Right atrium auricular region (tissue), 2 donors: ENCODE data around the gene DUS1L. TPM values are rescaled to one million over a fixed set of nuclear protein-coding genes. Genes with fewer than 3 reads are reported as not detected.

Source experiments
- DNase-seq: peaks from one replicate; pipeline ENCODE4 v3.0.0-alpha.2; 2019; ENCODE audit warnings: low spot score
- H3K27ac ChIP-seq, 2 donors: fragments of 200-600 bp; sonication (generic); 1 replicate in 1 of 2; 2 replicates in 1 of 2; pipeline ENCODE4 v1.5.1; 2016 to 2019
- H3K27me3 ChIP-seq, 2 donors: fragments of 200-600 bp; sonication (generic); one replicate each; pipeline versions ENCODE4 v1.5.1 to v1.6.0; 2017 to 2019
- H3K36me3 ChIP-seq: fragments of 200-600 bp; sonication (generic); one replicate; pipeline ENCODE4 v1.5.1; 2016
- H3K4me1 ChIP-seq, 2 donors: fragments of 200-600 bp; sonication (generic); one replicate each; pipeline versions ENCODE4 v1.5.1 to v1.6.0; 2017 to 2019
- H3K4me3 ChIP-seq, 2 donors: fragments of 200-600 bp; sonication (generic); 1 replicate in 1 of 2; 2 replicates in 1 of 2; pipeline ENCODE4 v1.5.1; 2017 to 2019; ENCODE audit warnings: mild to moderate bottlenecking in 1 of 2, moderate library complexity in 1 of 2
- H3K9me3 ChIP-seq, 2 donors: fragments of 200-600 bp; sonication (generic); one replicate each; pipeline ENCODE4 v1.5.1; 2019
- total RNA-seq, 2 donors: library from RNA; depleted of rRNA; stranded (reverse); fragments of >200 nt; gene quantifications; one replicate each; pipeline ENCODE4 v1.1.0, GENCODE V29; 2016
- TF ChIP-seq, protein P1 (sequence below), 2 donors: fragments of 200-600 bp; sonication (generic); IDR thresholded peaks; one replicate each; pipeline ENCODE4 v1.5.1; 2019; ENCODE audit warnings: antibody characterized with exemption in 2 of 2

Gene DUS1L
- total RNA-seq, 2 donors from 2014 or later, result 33.3 to 45.7 TPM

DNA sequence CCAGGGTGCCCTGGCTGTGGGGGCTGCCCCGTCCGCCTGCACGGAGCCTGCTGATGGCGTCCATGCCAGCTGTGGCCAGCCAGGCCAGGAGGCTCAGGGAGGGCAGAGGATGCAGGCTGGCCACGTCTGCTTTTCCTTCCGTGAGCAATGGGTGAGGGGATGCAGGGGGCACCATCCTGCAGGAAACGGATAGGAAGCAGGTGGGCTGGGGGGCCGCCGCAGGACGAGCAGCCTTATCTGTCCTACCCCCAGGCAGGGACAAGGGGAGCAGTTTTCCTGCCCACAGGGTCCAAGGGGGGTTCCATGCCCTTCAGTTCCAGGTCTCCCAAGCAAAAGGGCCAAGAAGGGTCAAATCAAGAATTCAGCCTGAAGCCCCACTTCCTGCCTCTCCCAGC lies 6.8 kb downstream of the DUS1L start:
- Histone ChIP-seq H3K27me3 (no peaks in the 10 kb centered on the region), H3K27ac (no peak overlapping the region), H3K9me3 (no peaks in the 10 kb centered on the region), H3K4me1 (peaks cover 0 to 8% of the 10 kb centered on the region in 2 donors), H3K4me3 (no peak overlapping the region), H3K36me3 (peaks cover 69% of the 10 kb centered on the region)
- no peak for DNase-seq
- TF ChIP-seq, protein P1, sequence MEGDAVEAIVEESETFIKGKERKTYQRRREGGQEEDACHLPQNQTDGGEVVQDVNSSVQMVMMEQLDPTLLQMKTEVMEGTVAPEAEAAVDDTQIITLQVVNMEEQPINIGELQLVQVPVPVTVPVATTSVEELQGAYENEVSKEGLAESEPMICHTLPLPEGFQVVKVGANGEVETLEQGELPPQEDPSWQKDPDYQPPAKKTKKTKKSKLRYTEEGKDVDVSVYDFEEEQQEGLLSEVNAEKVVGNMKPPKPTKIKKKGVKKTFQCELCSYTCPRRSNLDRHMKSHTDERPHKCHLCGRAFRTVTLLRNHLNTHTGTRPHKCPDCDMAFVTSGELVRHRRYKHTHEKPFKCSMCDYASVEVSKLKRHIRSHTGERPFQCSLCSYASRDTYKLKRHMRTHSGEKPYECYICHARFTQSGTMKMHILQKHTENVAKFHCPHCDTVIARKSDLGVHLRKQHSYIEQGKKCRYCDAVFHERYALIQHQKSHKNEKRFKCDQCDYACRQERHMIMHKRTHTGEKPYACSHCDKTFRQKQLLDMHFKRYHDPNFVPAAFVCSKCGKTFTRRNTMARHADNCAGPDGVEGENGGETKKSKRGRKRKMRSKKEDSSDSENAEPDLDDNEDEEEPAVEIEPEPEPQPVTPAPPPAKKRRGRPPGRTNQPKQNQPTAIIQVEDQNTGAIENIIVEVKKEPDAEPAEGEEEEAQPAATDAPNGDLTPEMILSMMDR (IDR thresholded peaks at IDR 0.05), result no peak

DNA sequence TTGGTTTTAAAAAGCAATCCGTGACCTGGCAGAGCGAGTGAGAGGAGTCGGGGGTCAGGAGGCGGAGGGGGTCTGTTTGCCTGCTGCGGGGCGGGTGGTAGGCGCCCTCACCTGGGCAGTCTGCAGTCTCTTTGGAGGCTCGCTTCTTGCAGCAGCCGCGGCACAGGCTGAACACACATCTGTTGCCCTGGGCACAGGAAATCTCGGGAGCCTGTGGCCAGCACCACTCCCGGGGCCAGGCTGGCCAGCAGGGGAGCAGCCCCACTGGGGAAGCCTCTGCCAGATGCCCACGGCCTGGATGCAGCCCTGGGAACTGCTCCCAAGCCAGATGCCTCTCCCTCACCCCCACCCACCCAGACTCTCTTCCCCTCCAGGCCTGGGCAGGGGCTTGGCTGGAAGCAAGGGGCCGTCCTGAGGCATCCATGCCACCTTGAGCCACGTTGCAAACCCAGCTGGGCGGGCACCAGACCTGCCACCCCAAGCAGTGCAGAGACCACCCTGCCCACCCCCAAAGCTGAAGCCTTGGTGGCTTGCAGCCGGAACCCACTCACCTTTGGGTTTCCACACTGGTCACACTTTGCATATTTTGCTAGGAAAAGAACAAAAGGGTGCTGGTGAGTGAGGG lies 7.3 kb downstream of the DUS1L start:
- H3K27ac ChIP-seq, result no peak overlapping the region
- H3K27me3 ChIP-seq, result no peaks in the 10 kb centered on the region
- H3K4me1 ChIP-seq, result peaks cover 0 to 6% of the 10 kb centered on the region in 2 donors
- no peak for DNase-seq
- TF ChIP-seq, protein P1 (IDR thresholded peaks at IDR 0.05), result no peak
- H3K4me3 ChIP-seq, result no peak overlapping the region
- H3K9me3 ChIP-seq, result no peaks in the 10 kb centered on the region
- peaks cover 73% of the 10 kb centered on the region for H3K36me3 ChIP-seq

DNA sequence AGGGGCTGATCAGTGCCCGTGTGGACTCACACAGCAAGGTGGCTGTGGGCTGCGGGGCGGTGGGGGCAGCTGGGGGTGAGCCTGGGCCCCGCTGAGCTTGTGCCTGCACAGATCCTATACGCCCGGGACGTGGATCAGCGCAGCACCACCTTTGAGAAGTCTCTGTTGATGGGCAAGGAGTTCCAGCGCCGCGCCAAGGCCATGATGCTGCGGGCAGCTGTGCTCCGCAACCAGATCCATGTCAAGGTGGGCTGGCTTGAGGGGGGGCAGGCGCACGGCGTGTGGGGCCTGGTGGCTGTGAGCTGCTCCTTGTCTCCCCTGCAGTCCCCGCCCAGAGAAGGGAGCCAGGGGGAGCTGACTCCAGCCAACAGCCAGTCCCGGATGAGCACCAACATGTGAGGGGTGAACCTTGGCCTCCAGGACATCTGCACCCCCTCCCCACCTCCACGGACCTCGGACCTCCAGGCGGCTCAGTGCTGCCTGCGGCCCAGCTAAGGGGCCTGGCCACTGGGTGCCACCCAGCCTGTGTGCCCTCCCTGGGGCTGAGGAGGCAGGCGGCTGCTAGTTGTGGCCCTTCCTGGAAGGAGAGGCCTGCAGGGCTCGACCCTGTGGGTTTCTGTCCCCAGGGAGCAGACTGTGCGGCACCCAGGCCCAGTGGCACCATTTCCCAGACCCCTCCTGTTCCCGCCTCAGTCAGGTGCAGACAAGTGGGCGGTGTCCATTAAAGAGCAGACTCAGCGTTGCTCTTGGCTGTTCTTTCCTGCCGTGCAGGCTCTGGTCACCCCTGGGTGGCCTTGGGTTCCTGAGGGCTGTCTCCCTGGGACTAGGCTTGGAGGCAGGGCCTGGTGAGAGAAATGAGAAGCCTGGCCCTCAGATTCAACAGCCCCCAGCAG lies 8.6 kb downstream of the DUS1L start:
- H3K4me3 ChIP-seq, result no peak overlapping the region
- peaks cover 73% of the 10 kb centered on the region for H3K36me3 ChIP-seq
- no peak for DNase-seq

DNA sequence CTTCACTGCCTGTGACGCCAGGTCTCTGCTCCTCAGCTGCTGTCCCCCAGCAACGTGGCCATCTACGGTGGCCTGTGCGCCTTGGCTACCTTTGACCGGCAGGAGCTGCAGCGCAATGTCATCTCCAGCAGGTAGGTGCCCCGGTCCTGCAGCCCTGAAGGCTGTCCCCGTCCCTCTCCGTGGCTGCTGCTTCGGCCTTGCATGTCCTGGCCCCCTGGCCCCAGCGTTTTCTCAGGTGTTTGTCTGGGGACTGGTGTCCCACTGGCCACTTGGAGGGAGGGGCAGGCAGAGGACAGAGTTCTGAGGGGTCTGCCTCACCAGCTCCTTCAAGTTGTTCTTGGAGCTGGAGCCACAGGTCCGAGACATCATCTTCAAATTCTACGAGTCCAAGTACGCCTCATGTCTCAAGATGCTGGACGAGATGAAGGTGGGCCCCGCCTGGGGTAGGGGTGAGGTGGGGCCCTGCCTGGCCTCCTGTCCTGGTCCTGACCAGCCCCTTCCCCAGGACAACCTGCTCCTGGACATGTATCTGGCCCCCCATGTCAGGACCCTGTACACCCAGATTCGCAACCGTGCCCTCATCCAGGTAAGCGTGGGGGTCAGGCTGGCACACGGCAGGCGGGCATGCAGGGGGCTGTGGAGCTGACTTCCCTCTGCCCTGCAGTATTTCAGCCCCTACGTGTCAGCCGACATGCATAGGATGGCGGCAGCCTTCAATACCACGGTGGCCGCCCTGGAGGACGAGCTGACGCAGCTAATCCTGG lies 9.5 kb downstream of the DUS1L start:
- Histone ChIP-seq H3K4me1 (peaks cover 0 to 17% of the 10 kb centered on the region in 2 donors), H3K27ac (no peak overlapping the region), H3K9me3 (no peaks in the 10 kb centered on the region), H3K36me3 (peaks cover 66% of the 10 kb centered on the region), H3K27me3 (no peaks in the 10 kb centered on the region), H3K4me3 (no peak overlapping the region)
- TF ChIP-seq, protein P1 (IDR thresholded peaks at IDR 0.05), result no peak
- no peak for DNase-seq

More for the DNA sequence above, 8.6 kb downstream of the DUS1L start:
- peaks cover 0 to 16% of the 10 kb centered on the region in 2 donors for H3K4me1 ChIP-seq
- H3K27me3 ChIP-seq, result no peaks in the 10 kb centered on the region
- TF ChIP-seq, protein P1 (IDR thresholded peaks at IDR 0.05), result no peak
- no peak overlapping the region for H3K27ac ChIP-seq
- H3K9me3 ChIP-seq, result no peaks in the 10 kb centered on the region

DNA sequence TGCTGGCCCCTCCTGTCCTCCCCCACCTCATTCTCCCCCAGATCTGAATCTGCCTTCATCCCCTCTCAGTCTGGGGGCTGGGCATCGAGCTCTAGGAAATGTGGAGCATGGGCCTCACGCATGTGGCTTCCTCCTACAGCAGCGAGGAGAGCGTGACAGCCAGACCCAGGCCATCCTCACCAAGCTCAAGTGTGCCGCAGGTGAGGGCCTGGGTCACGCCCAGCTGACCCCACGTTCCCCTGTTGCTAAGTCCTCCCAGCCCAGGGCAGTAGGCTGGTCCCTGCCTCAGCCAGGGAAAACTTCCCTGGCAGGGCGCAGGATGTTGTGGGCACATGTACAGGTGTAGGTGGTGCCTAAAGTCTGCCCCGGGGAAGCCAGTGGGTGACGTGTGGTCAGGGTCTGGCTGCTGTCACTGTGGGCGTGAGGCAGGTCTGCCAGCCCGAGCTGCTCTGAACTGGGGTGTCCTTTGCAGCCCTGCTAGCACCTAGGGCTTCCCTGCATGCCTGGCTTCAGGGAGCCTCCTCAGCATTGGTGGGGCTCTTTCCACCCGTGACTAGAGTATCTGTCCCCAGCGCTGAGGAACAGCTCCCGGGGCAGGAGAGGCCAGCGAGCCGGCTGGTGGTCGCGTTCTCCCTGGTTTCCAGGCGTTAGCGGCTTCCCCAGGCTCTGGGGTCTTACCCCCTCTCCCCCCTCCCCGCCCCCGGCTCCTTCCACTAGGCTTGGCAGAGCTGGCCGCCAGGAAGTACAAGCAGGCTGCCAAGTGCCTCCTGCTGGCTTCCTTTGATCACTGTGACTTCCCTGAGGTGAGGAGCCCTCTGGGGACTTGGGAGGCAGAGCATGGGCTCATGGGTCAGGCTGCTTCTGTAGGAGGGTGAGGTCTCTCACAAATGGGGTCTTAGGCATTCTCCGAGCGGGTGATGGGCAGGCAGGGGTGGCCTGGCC lies 10.3 kb downstream of the DUS1L start:
- H3K9me3 ChIP-seq, result no peaks in the 10 kb centered on the region
- TF ChIP-seq, protein P1 (IDR thresholded peaks at IDR 0.05), result no peak
- no peak for DNase-seq
- no peak overlapping the region for H3K27ac ChIP-seq
- H3K4me3 ChIP-seq, result no peak overlapping the region
- H3K27me3 ChIP-seq, result no peaks in the 10 kb centered on the region
- H3K36me3 ChIP-seq, result peaks cover 58% of the 10 kb centered on the region
- peaks cover 0 to 26% of the 10 kb centered on the region in 2 donors for H3K4me1 ChIP-seq
